IMR-90 (cell line): ENCODE measurements around the gene MYO1D. TPM values are rescaled to one million over a fixed set of nuclear protein-coding genes. Genes with fewer than 3 reads are reported as not detected.

ENCODE experiments used
- ATAC-seq: fragments of 200-7000 bp; cut with Tn5 transposase; 2 replicates; pipeline ENCODE4 v1.9.1; 2020; ENCODE audit warnings: low read depth, mild to moderate bottlenecking, moderate library complexity
- BruUV-seq: library from RNA; stranded (reverse); fragments of 400-500 nt; replicated peaks from 2 replicates; lab custom pipeline; 2021; lab: Mats Ljungman, UMichigan
- CTCF ChIA-PET: fragments of 300-600 bp; formaldehyde crosslinking; extraction: SDS; loops from one replicate; lab custom pipeline; 2021; ENCODE audit warnings: antibody characterized with exemption; lab: Yijun Ruan, JAX
- POLR2A ChIA-PET: fragments of 300-600 bp; sonication (Branson Sonifier 250); formaldehyde crosslinking; loops from one replicate; lab custom pipeline; 2022; ENCODE audit warnings: antibody characterized with exemption; ENCODE audit not compliant: unreplicated experiment; lab: Charles Lee
- DNase-seq: peaks from one replicate; pipeline ENCODE4 v3.0.0; 2013
- H2AFZ ChIP-seq: replicated peaks from 2 replicates; pipeline ENCODE3; 2013; ENCODE audit warnings: low read length, mild to moderate bottlenecking; ENCODE audit not compliant: poor library complexity
- H2AK5ac ChIP-seq: 2 replicates; pipeline ENCODE4 v1.6.1; 2013; ENCODE audit warnings: low read depth, low read length, inconsistent platforms
- H2AK9ac ChIP-seq: replicated peaks from 2 replicates; pipeline ENCODE3; 2013; ENCODE audit warnings: mild to moderate bottlenecking, low read depth, low read length, moderate library complexity; ENCODE audit not compliant: poor library complexity
- H2BK120ac ChIP-seq: 2 replicates; pipeline ENCODE4 v1.6.1; 2013; ENCODE audit warnings: low read depth, low read length, inconsistent platforms
- H2BK15ac ChIP-seq: 3 replicates; pipeline ENCODE4 v1.6.1; 2013; ENCODE audit warnings: low read depth, low read length, inconsistent platforms
- H2BK20ac ChIP-seq: 2 replicates; pipeline ENCODE4 v1.6.1; 2013; ENCODE audit warnings: low read depth, mild to moderate bottlenecking, inconsistent platforms, low read length, moderate library complexity
- H2BK5ac ChIP-seq: 2 replicates; pipeline ENCODE4 v1.6.1; 2013; ENCODE audit warnings: mild to moderate bottlenecking, low read depth, low read length, inconsistent platforms; ENCODE audit not compliant: poor library complexity, severe bottlenecking
- H3K14ac ChIP-seq: replicated peaks from 2 replicates; pipeline ENCODE4 v1.6.1; 2013; ENCODE audit warnings: low read depth, low read length, inconsistent platforms
- H3K18ac ChIP-seq: 2 replicates; pipeline ENCODE4 v1.6.1; 2013; ENCODE audit warnings: low read depth, low read length, control low read depth
- H3K23ac ChIP-seq: 2 replicates; pipeline ENCODE4 v1.6.1; 2013; ENCODE audit warnings: low read depth, low read length, inconsistent platforms
- H3K27ac ChIP-seq: 2 replicates; pipeline ENCODE4 v1.5.1; 2013; ENCODE audit warnings: mild to moderate bottlenecking, control low read depth, low read length; ENCODE audit not compliant: insufficient read depth
- H3K27me3 ChIP-seq: 2 replicates; pipeline ENCODE4 v1.6.1; 2013; ENCODE audit warnings: low read length; ENCODE audit not compliant: control insufficient read depth, insufficient read depth
- H3K36me3 ChIP-seq: 2 replicates; pipeline ENCODE4 v1.6.1; 2013; ENCODE audit warnings: low read length, mixed read lengths; ENCODE audit not compliant: control insufficient read depth, insufficient read depth
- H3K4ac ChIP-seq: 2 replicates; pipeline ENCODE4 v1.6.1; 2013; ENCODE audit warnings: low read depth, low read length, inconsistent platforms
- H3K4me1 ChIP-seq: 2 replicates; pipeline ENCODE4 v1.6.1; 2013; ENCODE audit warnings: low read length, mixed read lengths; ENCODE audit not compliant: control insufficient read depth, insufficient read depth
- H3K4me2 ChIP-seq: 2 replicates; pipeline ENCODE4 v1.6.1; 2013; ENCODE audit warnings: low read depth, mild to moderate bottlenecking, control low read depth, low read length, moderate library complexity
- H3K4me3 ChIP-seq: 2 replicates; pipeline ENCODE4 v1.5.1; 2013; ENCODE audit warnings: low read depth, mild to moderate bottlenecking, control low read depth, low read length, moderate library complexity; ENCODE audit not compliant: insufficient read depth
- H3K56ac ChIP-seq: 2 replicates; pipeline ENCODE4 v1.6.1; 2013; ENCODE audit warnings: low read length, inconsistent platforms; ENCODE audit not compliant: insufficient read depth; ENCODE audit errors: extremely low read depth
- H3K79me1 ChIP-seq, 2 experiments: 2 replicates each; pipeline ENCODE4 v1.6.1; 2013; ENCODE audit warnings: low read length in 2 of 2, inconsistent platforms in 1 of 2, low read depth in 1 of 2
- H3K9ac ChIP-seq: 2 replicates; pipeline ENCODE4 v1.6.1; 2013; ENCODE audit warnings: low read depth, low read length, control low read depth
- H3K9me1 ChIP-seq: 2 replicates; pipeline ENCODE4 v1.6.1; 2013; ENCODE audit warnings: low read length, inconsistent platforms; ENCODE audit not compliant: insufficient read depth
- H3K9me3 ChIP-seq: 2 replicates; pipeline ENCODE4 v1.6.1; 2013; ENCODE audit warnings: low read length; ENCODE audit not compliant: control insufficient read depth, insufficient read depth
- H4K20me1 ChIP-seq: 2 replicates; pipeline ENCODE4 v1.6.1; 2013; ENCODE audit warnings: low read length, inconsistent platforms; ENCODE audit not compliant: insufficient read depth
- H4K5ac ChIP-seq: 2 replicates; pipeline ENCODE4 v1.6.1; 2013; ENCODE audit warnings: mild to moderate bottlenecking, low read depth, low read length, control low read depth
- H4K8ac ChIP-seq, 2 experiments: 2 replicates each; pipeline ENCODE4 v1.6.1; 2013; ENCODE audit warnings: low read depth in 2 of 2, low read length in 2 of 2, control low read depth in 1 of 2, inconsistent platforms in 1 of 2
- H4K91ac ChIP-seq: 2 replicates; pipeline ENCODE4 v1.6.1; 2013; ENCODE audit warnings: low read depth, low read length, inconsistent platforms; ENCODE audit not compliant: insufficient read depth
- CEBPB ChIP-seq: IDR thresholded peaks from 2 replicates; pipeline ENCODE4 v1.6.1; 2012; ENCODE audit warnings: low read depth, low read length, improper control_type of control experiment
- CTCF ChIP-seq: conservative IDR thresholded peaks from 2 replicates; pipeline ENCODE4 v1.5.1; 2012; ENCODE audit warnings: mild to moderate bottlenecking, low read depth, low read length, improper control_type of control experiment
- FOS ChIP-seq: fragments of 150-350 bp; IDR thresholded peaks from 2 replicates; pipeline ENCODE4 v1.6.1; 2016; ENCODE audit warnings: low read depth, low read length
- MAFK ChIP-seq: IDR thresholded peaks from 2 replicates; pipeline ENCODE4 v1.6.1; 2012; ENCODE audit warnings: low read depth, low read length, improper control_type of control experiment
- MAZ ChIP-seq: IDR thresholded peaks from 2 replicates; pipeline ENCODE4 v1.6.1; 2012; ENCODE audit warnings: low read depth, mild to moderate bottlenecking, low read length, improper control_type of control experiment, moderate library complexity, borderline replicate concordance
- MXI1 ChIP-seq: IDR thresholded peaks from 2 replicates; pipeline ENCODE4 v1.6.1; 2012; ENCODE audit warnings: low read depth, mild to moderate bottlenecking, low read length, moderate library complexity, borderline replicate concordance
- NFE2L2 ChIP-seq: fragments of 150-350 bp; IDR thresholded peaks from 2 replicates; pipeline ENCODE4 v1.6.1; 2016; ENCODE audit warnings: low read depth, mild to moderate bottlenecking, low read length
- POLR2A ChIP-seq: IDR thresholded peaks from 2 replicates; pipeline ENCODE4 v1.6.1; 2012; ENCODE audit warnings: mild to moderate bottlenecking, low read depth, low read length
- RAD21 ChIP-seq: IDR thresholded peaks from 2 replicates; pipeline ENCODE4 v1.6.1; 2012; ENCODE audit warnings: low read length, improper control_type of control experiment
- RCOR1 ChIP-seq: IDR thresholded peaks from 2 replicates; pipeline ENCODE4 v1.6.1; 2012; ENCODE audit warnings: mild to moderate bottlenecking, low read length, improper control_type of control experiment; ENCODE audit not compliant: insufficient replicate concordance
- RFX5 ChIP-seq: IDR thresholded peaks from 2 replicates; pipeline ENCODE4 v1.8.0; 2012; ENCODE audit warnings: low read depth, mild to moderate bottlenecking, low read length, moderate library complexity
- SMC3 ChIP-seq: fragments of 150-350 bp; IDR thresholded peaks from 2 replicates; pipeline ENCODE4 v1.6.1; 2016; ENCODE audit warnings: low read depth, mild to moderate bottlenecking, antibody characterized with exemption, low read length, moderate library complexity
- WGBS, 2 experiments: methylation state at CpG; one replicate each; pipeline versions ENCODE4 v1.1.5 to v1.1.7; 2013; ENCODE audit warnings: missing lambda C conversion rate in 2 of 2; ENCODE audit not compliant: insufficient read length in 1 of 2; ENCODE audit errors: extremely low coverage in 2 of 2; 5-methylcytosine and 5-hydroxymethylcytosine counted together
- dilution Hi-C: fragments of 300-500 bp; cut with HindIII; formaldehyde crosslinking; loops from one replicate; pipeline ENCODE4 v1.14.3; 2018; ENCODE audit warnings: low sequenced_read_pairs; ENCODE audit not compliant: unreplicated experiment
- in situ Hi-C: fragments of 300-500 bp; cut with MboI; formaldehyde crosslinking; loops from 3 replicates; pipeline ENCODE4 v1.14.3; 2019; ENCODE audit warnings: low sequenced_read_pairs, inconsistent platforms, mixed read lengths
- intact Hi-C: fragments of 100-400 bp; cut with micrococcal nuclease; formaldehyde crosslinking; loops from 2 replicates; pipeline ENCODE4 v1.10.0; 2022
- polyA plus RNA-seq, 3 experiments: library from polyadenylated mRNA; depleted of rRNA; stranded (reverse); fragments of >200 nt; gene quantifications; 2 replicates each; pipeline ENCODE4 v1.2.3, GENCODE V29; 2012; ENCODE audit warnings: low replicate concordance in 1 of 3
- total RNA-seq: library from RNA; depleted of rRNA; stranded (reverse); fragments of >200 nt; gene quantifications from 2 replicates; pipeline ENCODE4 v1.2.3, GENCODE V29; 2012
- TF ChIP-seq, protein P1 (sequence below): fragments of 150-350 bp; IDR thresholded peaks from 2 replicates; pipeline ENCODE4 v1.6.1; 2016; ENCODE audit warnings: low read depth, mild to moderate bottlenecking, low read length, moderate library complexity, borderline replicate concordance
- TF ChIP-seq, protein P2 (sequence below): fragments of 150-350 bp; IDR thresholded peaks from 2 replicates; pipeline ENCODE4 v1.6.1; 2017; ENCODE audit warnings: mild to moderate bottlenecking, antibody characterized with exemption, low read length, low read depth

The MYO1D gene
- total and polyA plus RNA-seq, 2 of the 4 experiments (the other 2 are of a cell fraction), result 0.63 to 0.90 TPM

DNA sequence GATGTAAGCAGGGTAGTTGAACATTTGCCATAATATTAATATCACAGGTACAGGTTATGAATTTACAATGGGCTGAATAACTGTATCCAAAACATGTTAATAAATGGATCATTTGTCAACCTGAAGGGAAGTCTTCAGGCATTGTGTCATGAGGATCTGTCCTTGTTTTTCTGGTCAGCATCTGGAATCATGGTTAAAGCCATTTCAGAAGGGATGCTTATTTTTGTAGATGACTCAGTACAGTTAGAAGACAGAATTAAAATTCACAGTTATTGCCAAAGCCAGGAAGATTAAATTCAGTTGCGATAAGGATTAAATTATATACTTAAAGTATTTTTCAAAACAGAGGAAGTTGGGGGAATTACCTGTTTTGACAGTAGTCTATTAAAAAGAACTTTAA lies 424.6 kb downstream of the MYO1D start:
- no peak overlapping the region for H2BK5ac ChIP-seq
- no peak overlapping the region for H3K4me3 ChIP-seq
- TF ChIP-seq MAFK (no peak), RAD21 (no peak), NFE2L2 (no peak), SMC3 (no peak), FOS (peak; percentile 27; the same call in 1 of the 2 replicates), RCOR1 (no peak), CTCF (no peak), MAZ (no peak), POLR2A (no peak), CEBPB (peak; percentile 10; the same call in 1 of the 2 replicates), RFX5 (no peak), MXI1 (no peak)
- TF ChIP-seq, protein P1, sequence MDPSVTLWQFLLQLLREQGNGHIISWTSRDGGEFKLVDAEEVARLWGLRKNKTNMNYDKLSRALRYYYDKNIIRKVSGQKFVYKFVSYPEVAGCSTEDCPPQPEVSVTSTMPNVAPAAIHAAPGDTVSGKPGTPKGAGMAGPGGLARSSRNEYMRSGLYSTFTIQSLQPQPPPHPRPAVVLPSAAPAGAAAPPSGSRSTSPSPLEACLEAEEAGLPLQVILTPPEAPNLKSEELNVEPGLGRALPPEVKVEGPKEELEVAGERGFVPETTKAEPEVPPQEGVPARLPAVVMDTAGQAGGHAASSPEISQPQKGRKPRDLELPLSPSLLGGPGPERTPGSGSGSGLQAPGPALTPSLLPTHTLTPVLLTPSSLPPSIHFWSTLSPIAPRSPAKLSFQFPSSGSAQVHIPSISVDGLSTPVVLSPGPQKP, result no peak
- TF ChIP-seq, protein P2, sequence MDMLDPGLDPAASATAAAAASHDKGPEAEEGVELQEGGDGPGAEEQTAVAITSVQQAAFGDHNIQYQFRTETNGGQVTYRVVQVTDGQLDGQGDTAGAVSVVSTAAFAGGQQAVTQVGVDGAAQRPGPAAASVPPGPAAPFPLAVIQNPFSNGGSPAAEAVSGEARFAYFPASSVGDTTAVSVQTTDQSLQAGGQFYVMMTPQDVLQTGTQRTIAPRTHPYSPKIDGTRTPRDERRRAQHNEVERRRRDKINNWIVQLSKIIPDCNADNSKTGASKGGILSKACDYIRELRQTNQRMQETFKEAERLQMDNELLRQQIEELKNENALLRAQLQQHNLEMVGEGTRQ, result no peak
- CTCF ChIA-PET, result no interaction called here
- no peak overlapping the region for H3K27ac ChIP-seq
- dilution Hi-C loops (no loop called here), intact Hi-C loops (no loop called here), in situ Hi-C loops (no loop called here)
- H4K8ac ChIP-seq, result no peak overlapping the region
- POLR2A ChIA-PET, result no interaction called here
- no peaks in the 10 kb centered on the region; the same call in 1 of the 2 replicates for H3K9me1 ChIP-seq
- no CpG with 5 or more reads among the region's 1 CpG for WGBS, 2 experiments
- H3K4ac ChIP-seq, result no peak overlapping the region
- H3K27me3 ChIP-seq, result no peaks in the 10 kb centered on the region
- H2BK20ac ChIP-seq, result no peak overlapping the region
- H3K23ac ChIP-seq, result no peak overlapping the region
- H2AK9ac ChIP-seq, result no peak overlapping the region
- ATAC-seq (peak; percentile 76), DNase-seq (peak; percentile 73)
- H3K9me3 ChIP-seq, result no peaks in the 10 kb centered on the region
- H3K79me1 ChIP-seq, result peaks cover 32 to 42% of the 10 kb centered on the region in 2 experiments
- no peak overlapping the region for H3K18ac ChIP-seq
- H4K20me1 ChIP-seq, result peaks cover 29% of the 10 kb centered on the region; the same call in 1 of the 2 replicates
- no peak overlapping the region for H2AFZ ChIP-seq
- peaks cover 40% of the 10 kb centered on the region for H3K36me3 ChIP-seq
- no peak overlapping the region for H3K14ac ChIP-seq
- no peak overlapping the region for H3K9ac ChIP-seq
- no peak overlapping the region for H3K56ac ChIP-seq
- H4K91ac ChIP-seq, result no peak overlapping the region
- H3K4me2 ChIP-seq, result no peak overlapping the region
- H3K4me1 ChIP-seq, result peaks cover 2% of the 10 kb centered on the region; the same call in 1 of the 2 replicates
- no peak overlapping the region for H2BK120ac ChIP-seq
- no peak overlapping the region for H2BK15ac ChIP-seq
- no peak overlapping the region for H2AK5ac ChIP-seq
- BruUV-seq, result no TSS peak
- no peak overlapping the region for H4K5ac ChIP-seq
